ENCODE measurements around the gene HSPA9.

HSPA9 gene

DNA sequence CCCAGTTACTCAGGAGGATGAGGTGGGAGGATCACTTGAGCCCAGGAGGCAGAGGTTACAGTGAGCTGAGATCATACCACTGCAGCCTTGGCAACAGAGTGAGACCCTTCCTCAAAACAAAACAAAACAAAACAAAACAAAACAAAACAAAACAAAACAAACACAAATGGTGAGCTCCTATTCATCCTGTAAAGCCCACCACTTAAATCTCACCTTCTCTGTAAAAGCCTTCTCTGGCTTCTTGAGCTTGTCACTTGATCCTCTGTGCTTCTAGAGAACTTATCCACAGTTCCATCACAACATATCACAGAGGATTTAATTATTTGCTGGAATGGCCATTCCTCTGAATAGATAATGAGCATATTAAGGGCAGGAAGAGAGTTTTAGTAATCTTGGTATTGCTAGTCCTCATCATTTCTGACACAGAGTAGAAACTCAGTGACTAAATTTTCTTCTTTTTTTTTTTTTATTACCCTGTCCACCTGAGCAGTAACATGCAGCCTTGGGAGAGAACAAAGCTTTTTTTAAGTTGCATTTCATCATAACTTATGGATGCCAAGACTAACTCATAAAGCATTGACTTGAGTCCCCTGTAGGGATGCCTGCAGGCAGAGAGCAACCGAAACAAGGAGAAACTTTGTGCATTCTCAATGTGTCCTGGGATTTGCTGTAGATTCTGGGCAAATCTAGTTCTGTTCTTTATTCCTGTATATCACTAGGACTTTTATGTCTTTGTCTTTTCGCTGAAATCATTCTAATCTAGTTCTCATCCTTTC, 13.0 kb upstream of the HSPA9 start:
- Histone ChIP-seq H3K27ac (ENCODE audit: low read depth, low read length) (no peak overlapping the region), H4K8ac (ENCODE audit: low read depth, low read length) (no peak overlapping the region), H2BK120ac (ENCODE audit: low read depth, low read length) (no peak overlapping the region), H2AK5ac (ENCODE audit: low read length) (no peak overlapping the region), H2BK5ac (ENCODE audit: low read length) (no peak overlapping the region), H3K79me1 (ENCODE audit: low read length) (no peaks in the 10 kb centered on the region), H3K56ac (ENCODE audit: low read length) (no peak overlapping the region), H3K36me3 (ENCODE audit: control insufficient read depth, insufficient read depth, low read length) (no peaks in the 10 kb centered on the region), H3K4me2 (ENCODE audit: low read length) (no peak overlapping the region), H2BK15ac (replicated peaks; ENCODE audit: low read depth) (no peak overlapping the region), H3K23ac (ENCODE audit: low read length) (no peak overlapping the region), H3K9ac (ENCODE audit: low read length) (no peak overlapping the region), H3K4me3 (ENCODE audit: low read length) (no peak overlapping the region), H4K5ac (ENCODE audit: low read length) (no peak overlapping the region), H3K4ac (ENCODE audit: low read depth, low read length) (no peak overlapping the region), H3K18ac (ENCODE audit: low read length) (no peak overlapping the region), H3K27me3 (ENCODE audit: insufficient read depth, low read length, poor library complexity) (no peaks in the 10 kb centered on the region), H3K4me1 (ENCODE audit: control insufficient read depth, low read depth, low read length) (no peaks in the 10 kb centered on the region), H3K79me2 (ENCODE audit: control insufficient read depth, insufficient read depth, low read length) (no peaks in the 10 kb centered on the region)
- DNase-seq, result no peak
- no CpG with 5 or more reads among the region's 2 CpGs for WGBS (ENCODE audit: extremely low coverage, insufficient coverage, low lambda C conversion rate)

DNA sequence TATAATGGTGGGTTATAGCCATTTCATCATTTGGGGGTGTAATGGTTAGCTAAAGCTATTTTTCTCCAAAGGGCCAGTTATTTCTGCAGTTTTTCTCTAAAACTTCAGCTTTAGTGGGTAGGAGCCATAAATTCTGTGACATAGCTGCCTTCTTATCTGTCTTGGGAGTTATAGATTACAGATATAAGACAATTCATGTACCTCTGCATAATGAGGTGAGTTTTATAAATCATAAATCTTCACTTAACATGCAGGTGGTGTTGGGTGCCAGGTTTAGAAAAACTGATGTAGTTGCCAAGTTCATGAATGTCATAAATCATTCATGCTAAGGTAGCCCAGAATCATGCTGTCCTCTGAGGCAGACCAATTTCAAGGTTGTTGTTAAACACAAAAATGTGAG, 10.0 kb upstream of the HSPA9 start:
- Histone ChIP-seq H3K79me1 (ENCODE audit: low read length) (no peaks in the 10 kb centered on the region), H3K4me3 (ENCODE audit: low read length) (no peak overlapping the region), H3K4me1 (ENCODE audit: control insufficient read depth, low read depth, low read length) (no peaks in the 10 kb centered on the region), H3K18ac (ENCODE audit: low read length) (no peak overlapping the region), H3K4me2 (ENCODE audit: low read length) (no peak overlapping the region), H4K5ac (ENCODE audit: low read length) (no peak overlapping the region), H3K79me2 (ENCODE audit: control insufficient read depth, insufficient read depth, low read length) (no peaks in the 10 kb centered on the region), H3K56ac (ENCODE audit: low read length) (no peak overlapping the region), H2BK5ac (ENCODE audit: low read length) (no peak overlapping the region), H2BK15ac (replicated peaks; ENCODE audit: low read depth) (no peak overlapping the region), H2BK120ac (ENCODE audit: low read depth, low read length) (no peak overlapping the region), H4K8ac (ENCODE audit: low read depth, low read length) (no peak overlapping the region), H3K9ac (ENCODE audit: low read length) (no peak overlapping the region), H3K36me3 (ENCODE audit: control insufficient read depth, insufficient read depth, low read length) (no peaks in the 10 kb centered on the region), H3K27me3 (ENCODE audit: insufficient read depth, low read length, poor library complexity) (no peaks in the 10 kb centered on the region), H3K23ac (ENCODE audit: low read length) (no peak overlapping the region), H3K4ac (ENCODE audit: low read depth, low read length) (no peak overlapping the region), H3K27ac (ENCODE audit: low read depth, low read length) (no peak overlapping the region), H2AK5ac (ENCODE audit: low read length) (no peak overlapping the region)
- DNase-seq, result no peak

DNA sequence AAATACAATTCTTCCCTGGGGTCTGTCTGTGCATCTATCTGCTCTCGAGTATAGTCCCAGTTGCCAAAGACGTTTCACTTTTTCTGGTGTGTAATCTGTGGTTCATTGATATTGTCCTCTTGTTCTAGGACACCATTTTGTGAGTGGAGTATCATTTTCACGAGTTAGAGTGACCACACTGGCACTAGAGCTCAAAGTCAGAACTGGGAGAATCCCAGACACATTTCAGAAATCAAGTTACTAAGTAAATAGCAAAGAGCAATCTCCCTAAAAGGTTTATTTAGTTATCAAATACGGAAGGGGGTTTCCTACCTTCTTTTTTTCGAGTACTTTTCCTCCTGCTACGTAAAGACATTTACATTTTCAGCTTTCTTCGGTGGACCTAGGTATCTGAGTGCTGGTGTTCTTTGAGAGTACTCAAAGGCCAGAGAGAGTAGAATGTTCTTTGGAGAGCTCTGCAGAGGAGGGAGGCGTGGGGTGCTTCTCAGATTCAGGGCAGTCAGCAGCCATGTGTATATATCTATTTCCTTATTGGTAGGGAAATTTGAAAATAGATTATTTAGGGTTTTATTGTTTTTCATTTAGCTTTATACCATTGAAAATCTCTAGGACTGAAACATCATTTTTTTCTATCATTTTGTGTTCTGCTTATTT, 8.9 kb upstream of the HSPA9 start:
- no peak overlapping the region for H3K56ac ChIP-seq (ENCODE audit: low read length)
- no peak overlapping the region for H4K5ac ChIP-seq (ENCODE audit: low read length)
- H3K4me3 ChIP-seq (ENCODE audit: low read length), result no peak overlapping the region
- H2BK120ac ChIP-seq (ENCODE audit: low read depth, low read length), result no peak overlapping the region
- no peak overlapping the region for H3K23ac ChIP-seq (ENCODE audit: low read length)
- WGBS (ENCODE audit: extremely low coverage, insufficient coverage, low lambda C conversion rate), result no CpG with 5 or more reads among the region's 8 CpGs
- H4K8ac ChIP-seq (ENCODE audit: low read depth, low read length), result no peak overlapping the region
- H2BK15ac ChIP-seq (replicated peaks; ENCODE audit: low read depth), result no peak overlapping the region
- no peak overlapping the region for H3K27ac ChIP-seq (ENCODE audit: low read depth, low read length)
- H3K4ac ChIP-seq (ENCODE audit: low read depth, low read length), result no peak overlapping the region
- no peaks in the 10 kb centered on the region for H3K4me1 ChIP-seq (ENCODE audit: control insufficient read depth, low read depth, low read length)
- no peak overlapping the region for H3K4me2 ChIP-seq (ENCODE audit: low read length)
- no peaks in the 10 kb centered on the region for H3K79me2 ChIP-seq (ENCODE audit: control insufficient read depth, insufficient read depth, low read length)
- no peak overlapping the region for H3K18ac ChIP-seq (ENCODE audit: low read length)
- H3K9ac ChIP-seq (ENCODE audit: low read length), result no peak overlapping the region
- no peaks in the 10 kb centered on the region for H3K79me1 ChIP-seq (ENCODE audit: low read length)
- H3K36me3 ChIP-seq (ENCODE audit: control insufficient read depth, insufficient read depth, low read length), result no peaks in the 10 kb centered on the region
- H2BK5ac ChIP-seq (ENCODE audit: low read length), result no peak overlapping the region
- no peak overlapping the region for H2AK5ac ChIP-seq (ENCODE audit: low read length)
- no peak for DNase-seq
- no peaks in the 10 kb centered on the region for H3K27me3 ChIP-seq (ENCODE audit: insufficient read depth, low read length, poor library complexity)

DNA sequence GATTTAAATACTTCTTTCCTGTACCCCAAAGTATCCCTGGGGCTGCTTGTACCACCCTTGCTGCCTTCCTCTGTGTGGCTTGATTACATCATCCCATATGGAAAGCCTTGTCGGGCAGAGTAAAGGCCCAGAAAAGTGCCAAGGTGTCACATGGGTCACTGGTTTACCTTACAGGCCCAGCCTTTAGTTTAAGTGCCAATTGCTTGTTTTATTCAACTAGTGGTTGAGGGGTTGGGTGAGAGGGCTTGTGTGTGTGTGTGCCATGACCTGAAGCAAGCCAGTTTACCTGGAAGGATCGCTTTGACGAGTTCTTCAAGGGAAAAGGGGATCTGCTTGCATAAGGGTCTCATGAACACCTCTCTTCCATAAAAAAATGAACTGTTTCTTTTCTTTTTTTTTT, 7.8 kb upstream of the HSPA9 start:
- Histone ChIP-seq H3K18ac (ENCODE audit: low read length) (no peak overlapping the region), H3K27ac (ENCODE audit: low read depth, low read length) (no peak overlapping the region), H2BK120ac (ENCODE audit: low read depth, low read length) (no peak overlapping the region), H4K8ac (ENCODE audit: low read depth, low read length) (no peak overlapping the region), H3K56ac (ENCODE audit: low read length) (no peak overlapping the region), H3K4me1 (ENCODE audit: control insufficient read depth, low read depth, low read length) (no peaks in the 10 kb centered on the region), H3K27me3 (ENCODE audit: insufficient read depth, low read length, poor library complexity) (no peaks in the 10 kb centered on the region), H3K79me1 (ENCODE audit: low read length) (no peaks in the 10 kb centered on the region), H3K36me3 (ENCODE audit: control insufficient read depth, insufficient read depth, low read length) (no peaks in the 10 kb centered on the region), H3K4ac (ENCODE audit: low read depth, low read length) (peak overlapping the region; percentile 21), H2BK15ac (replicated peaks; ENCODE audit: low read depth) (no peak overlapping the region), H2BK5ac (ENCODE audit: low read length) (no peak overlapping the region), H3K79me2 (ENCODE audit: control insufficient read depth, insufficient read depth, low read length) (no peaks in the 10 kb centered on the region), H2AK5ac (ENCODE audit: low read length) (no peak overlapping the region), H3K4me2 (ENCODE audit: low read length) (no peak overlapping the region), H3K4me3 (ENCODE audit: low read length) (no peak overlapping the region), H3K23ac (ENCODE audit: low read length) (no peak overlapping the region), H3K9ac (ENCODE audit: low read length) (no peak overlapping the region), H4K5ac (ENCODE audit: low read length) (no peak overlapping the region)
- WGBS (ENCODE audit: extremely low coverage, insufficient coverage, low lambda C conversion rate), result no CpG with 5 or more reads among the region's 3 CpGs
- no peak for DNase-seq

DNA sequence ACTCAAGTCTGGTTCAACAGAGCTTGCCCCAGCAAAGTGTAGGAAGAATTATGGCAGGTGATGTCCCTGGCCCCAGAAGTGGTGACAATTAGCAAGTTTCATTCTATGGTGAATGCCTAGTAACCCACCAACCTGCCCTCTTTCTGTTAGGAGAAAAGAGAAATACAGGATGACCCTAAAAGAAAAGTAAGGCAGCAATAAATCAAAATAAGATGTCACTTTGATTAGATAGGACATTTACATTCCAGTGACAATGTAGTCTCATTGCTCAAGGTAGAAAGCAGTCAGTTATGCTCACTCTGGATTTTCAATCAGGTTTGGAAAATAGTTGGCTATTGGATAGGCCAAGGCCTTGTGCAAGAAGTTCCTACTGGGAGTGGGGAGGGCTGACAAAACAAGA, 5.6 kb upstream of the HSPA9 start:
- Histone ChIP-seq H3K4ac (ENCODE audit: low read depth, low read length) (no peak overlapping the region), H4K5ac (ENCODE audit: low read length) (no peak overlapping the region), H3K4me1 (ENCODE audit: control insufficient read depth, low read depth, low read length) (no peaks in the 10 kb centered on the region), H3K27me3 (ENCODE audit: insufficient read depth, low read length, poor library complexity) (no peaks in the 10 kb centered on the region), H3K56ac (ENCODE audit: low read length) (no peak overlapping the region), H2BK120ac (ENCODE audit: low read depth, low read length) (no peak overlapping the region), H3K36me3 (ENCODE audit: control insufficient read depth, insufficient read depth, low read length) (no peaks in the 10 kb centered on the region), H3K18ac (ENCODE audit: low read length) (no peak overlapping the region), H2BK15ac (replicated peaks; ENCODE audit: low read depth) (no peak overlapping the region), H3K4me2 (ENCODE audit: low read length) (no peak overlapping the region), H3K4me3 (ENCODE audit: low read length) (no peak overlapping the region), H2BK5ac (ENCODE audit: low read length) (no peak overlapping the region), H3K79me2 (ENCODE audit: control insufficient read depth, insufficient read depth, low read length) (no peaks in the 10 kb centered on the region), H2AK5ac (ENCODE audit: low read length) (no peak overlapping the region), H3K79me1 (ENCODE audit: low read length) (no peaks in the 10 kb centered on the region), H3K27ac (ENCODE audit: low read depth, low read length) (no peak overlapping the region), H3K23ac (ENCODE audit: low read length) (no peak overlapping the region), H4K8ac (ENCODE audit: low read depth, low read length) (no peak overlapping the region), H3K9ac (ENCODE audit: low read length) (no peak overlapping the region)
- DNase-seq, result no peak

DNA sequence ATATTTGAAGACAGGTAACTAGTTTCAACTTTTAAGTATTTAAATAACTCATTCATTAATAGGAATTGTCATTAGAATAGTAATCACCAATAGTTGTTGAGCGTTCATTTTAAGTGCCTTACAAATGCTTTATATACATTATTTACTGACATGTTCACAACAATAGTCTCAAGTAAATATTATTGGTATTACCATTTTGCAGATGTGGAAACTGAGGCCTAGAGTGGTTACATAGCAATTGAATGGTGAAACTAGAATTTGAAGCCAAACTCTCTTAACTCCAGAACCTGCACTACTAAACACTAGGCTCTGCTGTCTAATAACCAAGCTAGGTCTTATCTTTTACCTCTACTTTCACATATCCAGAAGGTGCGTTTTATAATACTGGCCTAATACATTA, 4.8 kb upstream of the HSPA9 start:
- H3K36me3 ChIP-seq (ENCODE audit: control insufficient read depth, insufficient read depth, low read length), result no peaks in the 10 kb centered on the region
- H3K27ac ChIP-seq (ENCODE audit: low read depth, low read length), result no peak overlapping the region
- no peak overlapping the region for H2BK15ac ChIP-seq (replicated peaks; ENCODE audit: low read depth)
- H4K5ac ChIP-seq (ENCODE audit: low read length), result no peak overlapping the region
- no CpG with 5 or more reads among the region's 2 CpGs for WGBS (ENCODE audit: extremely low coverage, insufficient coverage, low lambda C conversion rate)
- H3K4me2 ChIP-seq (ENCODE audit: low read length), result no peak overlapping the region
- no peak overlapping the region for H3K56ac ChIP-seq (ENCODE audit: low read length)
- no peak overlapping the region for H4K8ac ChIP-seq (ENCODE audit: low read depth, low read length)
- H3K4me3 ChIP-seq (ENCODE audit: low read length), result no peak overlapping the region
- no peak overlapping the region for H3K23ac ChIP-seq (ENCODE audit: low read length)
- no peak for DNase-seq
- no peaks in the 10 kb centered on the region for H3K4me1 ChIP-seq (ENCODE audit: control insufficient read depth, low read depth, low read length)
- H3K79me2 ChIP-seq (ENCODE audit: control insufficient read depth, insufficient read depth, low read length), result peaks cover 2% of the 10 kb centered on the region
- H3K4ac ChIP-seq (ENCODE audit: low read depth, low read length), result no peak overlapping the region
- no peaks in the 10 kb centered on the region for H3K27me3 ChIP-seq (ENCODE audit: insufficient read depth, low read length, poor library complexity)
- H3K9ac ChIP-seq (ENCODE audit: low read length), result no peak overlapping the region
- no peak overlapping the region for H2BK5ac ChIP-seq (ENCODE audit: low read length)
- no peak overlapping the region for H2BK120ac ChIP-seq (ENCODE audit: low read depth, low read length)
- H3K79me1 ChIP-seq (ENCODE audit: low read length), result no peaks in the 10 kb centered on the region
- no peak overlapping the region for H2AK5ac ChIP-seq (ENCODE audit: low read length)
- H3K18ac ChIP-seq (ENCODE audit: low read length), result no peak overlapping the region

Measured in mesendoderm (in vitro differentiated cells).